Muscle of leg (tissue), 11 donors: ENCODE data around the gene BAG1. TPM values are rescaled to one million over a fixed set of nuclear protein-coding genes. Genes with fewer than 3 reads are reported as not detected.

Source experiments
- DNase-seq: peaks from one replicate; pipeline ENCODE4 v3.0.0; 2013
- H3K27ac ChIP-seq: one replicate; pipeline ENCODE4 v1.5.1; 2013; ENCODE audit warnings: mild to moderate bottlenecking, low read length, control low read depth
- H3K27me3 ChIP-seq: one replicate; pipeline ENCODE4 v1.6.1; 2013; ENCODE audit warnings: low read length; ENCODE audit not compliant: control insufficient read depth, insufficient read depth
- H3K36me3 ChIP-seq: one replicate; pipeline ENCODE4 v1.6.1; 2013; ENCODE audit warnings: low read length; ENCODE audit not compliant: control insufficient read depth, insufficient read depth
- H3K4me1 ChIP-seq: one replicate; pipeline ENCODE4 v1.6.1; 2013; ENCODE audit warnings: low read length; ENCODE audit not compliant: control insufficient read depth, insufficient read depth
- H3K4me3 ChIP-seq: one replicate; pipeline ENCODE4 v1.5.1; 2013; ENCODE audit warnings: low read length, control low read depth
- H3K9me3 ChIP-seq: replicated peaks from 2 replicates; pipeline ENCODE4 v1.6.1; 2013; ENCODE audit warnings: low read depth, low read length; ENCODE audit not compliant: control insufficient read depth
- WGBS: methylation state at CpG from one replicate; pipeline ENCODE4 v1.1.5; 2013; ENCODE audit warnings: missing lambda C conversion rate; ENCODE audit not compliant: insufficient coverage; 5-methylcytosine and 5-hydroxymethylcytosine counted together
- polyA plus RNA-seq, 8 donors: library from polyadenylated mRNA; unstranded; fragments of 120-200 nt; gene quantifications; one replicate each; pipeline versions ENCODE4 v1.2.1 to v1.2.3, GENCODE V29; 2013; ENCODE audit warnings: inconsistent platforms in 1 of 8, low replicate concordance in 1 of 8; ENCODE audit not compliant: insufficient read length in 8 of 8, insufficient read depth in 1 of 8
- total RNA-seq: library from RNA; stranded (reverse); fragments of 120-200 nt; gene quantifications from one replicate; pipeline ENCODE4 v1.2.4, GENCODE V29; 2013

The BAG1 gene
- total and polyA plus RNA-seq, 9 donors = 54.1 to 94.4 (median 82.9) TPM

DNA sequence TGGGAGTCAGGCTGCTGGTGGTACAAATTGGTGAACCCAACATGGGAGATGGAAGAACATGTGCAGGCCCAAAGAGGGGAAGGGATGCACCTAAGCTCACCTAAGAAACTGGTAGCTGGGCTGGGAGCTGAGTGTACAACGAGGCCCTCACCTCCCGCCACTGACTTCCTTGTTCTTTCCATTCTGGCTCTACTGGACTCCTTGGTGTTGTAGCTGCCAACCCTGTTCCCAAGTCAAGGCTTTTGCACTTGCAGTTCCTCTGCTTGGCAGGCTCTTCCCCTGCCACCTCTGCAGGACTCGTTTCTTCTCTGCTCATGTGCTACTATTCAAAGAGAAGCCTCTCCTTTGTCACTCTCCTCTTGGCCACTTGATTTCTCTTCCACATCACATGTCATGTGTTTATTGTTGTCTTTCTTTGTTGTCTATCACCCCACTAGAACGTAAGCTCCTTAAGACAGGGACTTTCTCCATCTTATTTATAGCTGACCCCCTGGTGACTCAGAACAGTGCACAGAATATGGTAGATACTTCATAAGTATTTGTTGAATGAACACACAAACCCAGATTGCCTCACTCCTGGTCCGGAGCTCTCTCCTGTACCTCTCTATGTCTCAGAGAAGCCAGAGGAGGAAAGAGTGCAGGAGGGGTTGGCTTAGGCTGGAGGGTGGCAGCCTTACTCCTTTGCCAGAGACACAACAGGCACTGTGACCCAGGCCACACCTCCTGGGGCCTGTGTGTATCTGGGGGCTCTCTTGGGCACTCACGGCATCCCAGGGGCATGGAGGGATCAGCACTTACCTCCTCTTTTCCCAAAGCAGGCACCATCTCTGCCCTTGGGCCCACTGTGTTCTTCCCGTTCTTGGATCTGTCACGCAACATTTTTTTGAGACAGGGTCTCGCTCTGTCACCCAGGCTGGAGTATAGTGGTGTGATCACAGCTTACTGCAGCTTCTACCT lies 29.7 kb downstream of the BAG1 start:
- Histone ChIP-seq H3K27ac (no peak overlapping the region), H3K27me3 (peaks cover 8% of the 10 kb centered on the region), H3K9me3 (no peaks in the 10 kb centered on the region), H3K4me3 (no peak overlapping the region), H3K4me1 (peaks cover 4% of the 10 kb centered on the region), H3K36me3 (no peaks in the 10 kb centered on the region)
- no peak for DNase-seq
- WGBS = 84% methylated on average over 5 of the region's 9 CpGs

- no peaks in the 10 kb centered on the region for H3K36me3 ChIP-seq
Observed at GRCh38 chr9:33233626-33234342, 30.7 kb downstream of the BAG1 start.

GRCh38 chr9:33232815-33233214 lies 31.7 kb downstream of the BAG1 start:
- Histone ChIP-seq H3K4me3 (no peak overlapping the region), H3K27me3 (peaks cover 8% of the 10 kb centered on the region), H3K4me1 (no peaks in the 10 kb centered on the region), H3K9me3 (no peaks in the 10 kb centered on the region), H3K27ac (no peak overlapping the region), H3K36me3 (no peaks in the 10 kb centered on the region)
- WGBS = 85% methylated on average over 6 of the region's 6 CpGs
- DNase-seq = no peak

More at GRCh38 chr9:33233626-33234342, 30.7 kb downstream of the BAG1 start:
- Histone ChIP-seq H3K4me3 (no peak overlapping the region), H3K27ac (no peak overlapping the region), H3K27me3 (peaks cover 8% of the 10 kb centered on the region), H3K4me1 (no peaks in the 10 kb centered on the region), H3K9me3 (no peaks in the 10 kb centered on the region)
- 40% methylated on average over 1 of the region's 1 CpG for WGBS
- no peak for DNase-seq

GRCh38 chr9:33231623-33231942 lies 32.9 kb downstream of the BAG1 start:
- H3K9me3 ChIP-seq = no peaks in the 10 kb centered on the region
- H3K4me3 ChIP-seq = no peak overlapping the region
- H3K27ac ChIP-seq = no peak overlapping the region
- WGBS = 50% methylated on average over 1 of the region's 2 CpGs
- H3K4me1 ChIP-seq = no peaks in the 10 kb centered on the region
- peaks cover 8% of the 10 kb centered on the region for H3K27me3 ChIP-seq
- H3K36me3 ChIP-seq = no peaks in the 10 kb centered on the region
- no peak for DNase-seq

DNA sequence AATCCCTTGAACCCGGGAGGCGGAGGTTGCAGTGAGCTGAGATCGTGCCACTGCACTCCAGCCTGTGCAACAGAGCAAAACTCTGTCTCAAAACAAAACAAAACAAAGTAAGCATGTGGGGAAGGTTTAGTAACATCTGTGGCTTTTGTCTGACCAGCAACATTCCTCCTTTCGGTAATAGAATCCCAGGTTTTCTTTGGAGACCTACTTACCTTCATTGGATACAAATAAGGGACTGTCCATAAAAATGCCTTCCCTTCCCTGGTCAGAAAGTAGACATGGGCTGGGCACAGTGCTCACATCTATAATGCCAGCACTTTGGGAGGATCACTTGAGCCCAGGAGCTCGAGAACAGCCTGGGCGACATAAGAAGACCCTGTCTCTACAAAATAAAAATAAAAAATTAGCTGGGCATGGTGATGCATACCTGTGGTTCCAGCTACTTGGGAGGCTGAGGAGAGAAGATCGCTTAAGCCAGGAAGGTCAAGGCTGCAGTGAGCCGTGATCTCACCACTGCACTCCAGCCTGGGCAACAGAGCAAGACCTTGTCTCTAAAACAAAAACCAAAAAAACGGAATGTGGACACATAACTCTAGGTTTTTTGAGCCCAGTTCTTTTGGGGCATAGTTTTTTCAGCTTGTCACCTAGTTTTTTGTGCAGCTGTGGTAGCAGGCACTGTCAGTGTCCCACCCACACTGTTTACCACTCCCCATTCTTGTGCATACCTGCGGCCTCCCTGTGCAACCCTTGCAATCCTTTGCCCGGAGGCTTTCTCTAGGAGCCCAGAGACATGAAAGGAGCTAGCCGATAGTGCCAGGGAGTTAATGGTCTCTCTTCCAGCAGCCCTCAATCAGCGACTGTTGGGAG lies 33.5 kb downstream of the BAG1 start:
- no peaks in the 10 kb centered on the region for H3K4me1 ChIP-seq
- H3K9me3 ChIP-seq = no peaks in the 10 kb centered on the region
- H3K4me3 ChIP-seq = no peak overlapping the region
- 77% methylated on average over 8 of the region's 13 CpGs for WGBS
- peaks cover 3% of the 10 kb centered on the region for H3K27me3 ChIP-seq
- H3K27ac ChIP-seq = no peak overlapping the region
- no peak for DNase-seq
- H3K36me3 ChIP-seq = no peaks in the 10 kb centered on the region

DNA sequence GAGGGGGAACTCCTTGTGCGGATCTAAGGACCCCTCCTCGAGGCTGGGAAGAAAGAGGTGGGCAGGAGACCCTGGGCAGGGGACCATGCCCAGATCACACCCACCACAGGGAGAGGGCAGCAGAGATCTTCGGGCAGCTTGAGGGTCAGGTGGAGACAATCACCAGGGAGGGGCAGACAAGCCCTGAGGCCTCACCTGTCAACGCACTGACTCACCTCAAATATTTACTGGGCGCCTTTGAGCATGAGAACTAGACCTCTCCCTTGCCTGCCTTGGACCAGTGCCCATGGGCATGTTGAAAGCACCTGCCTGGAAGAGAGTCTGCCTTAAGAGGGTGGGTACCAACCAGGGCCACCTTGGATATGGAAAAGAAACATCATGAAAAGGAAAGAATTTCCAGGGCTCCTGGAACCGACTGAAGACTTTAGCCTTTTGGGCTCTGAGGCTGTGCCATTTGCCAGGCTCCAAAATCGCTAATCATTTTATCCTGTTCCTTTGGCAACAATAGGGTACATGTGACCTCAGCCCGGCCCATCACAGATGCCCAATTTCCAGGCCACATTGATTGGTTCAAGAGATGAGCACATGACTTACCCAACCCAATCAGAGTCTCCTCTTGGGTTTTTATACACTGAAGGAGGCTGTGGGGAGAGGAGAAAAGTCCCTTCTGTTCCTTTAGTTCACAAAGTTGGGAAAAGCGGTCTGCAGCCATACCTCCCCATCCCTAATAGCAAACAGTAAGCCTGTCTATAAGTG lies 35.0 kb downstream of the BAG1 start:
- peaks cover 4% of the 10 kb centered on the region for H3K4me1 ChIP-seq
- peaks cover 3% of the 10 kb centered on the region for H3K27me3 ChIP-seq
- DNase-seq = no peak
- H3K27ac ChIP-seq = no peak overlapping the region
- H3K9me3 ChIP-seq = no peaks in the 10 kb centered on the region
- H3K36me3 ChIP-seq = no peaks in the 10 kb centered on the region
- no peak overlapping the region for H3K4me3 ChIP-seq
- 72% methylated on average over 3 of the region's 9 CpGs for WGBS

GRCh38 chr9:33228606-33229005 lies 35.9 kb downstream of the BAG1 start:
- no peaks in the 10 kb centered on the region for H3K27me3 ChIP-seq
- H3K36me3 ChIP-seq = no peaks in the 10 kb centered on the region
- no peaks in the 10 kb centered on the region for H3K9me3 ChIP-seq
- no peak overlapping the region for H3K4me3 ChIP-seq
- DNase-seq = no peak
- 75% methylated on average over 2 of the region's 4 CpGs for WGBS
- H3K27ac ChIP-seq = no peak overlapping the region
- H3K4me1 ChIP-seq = peaks cover 4% of the 10 kb centered on the region

- H3K36me3 ChIP-seq = no peaks in the 10 kb centered on the region
- no peaks in the 10 kb centered on the region for H3K27me3 ChIP-seq
- H3K4me3 ChIP-seq = no peak overlapping the region
- H3K9me3 ChIP-seq = no peaks in the 10 kb centered on the region
- no peak overlapping the region for H3K27ac ChIP-seq
- no peak for DNase-seq
- peaks cover 4% of the 10 kb centered on the region for H3K4me1 ChIP-seq
- 56% methylated on average over 8 of the region's 8 CpGs for WGBS
Observed at GRCh38 chr9:33227741-33228140, 36.8 kb downstream of the BAG1 start.

DNA sequence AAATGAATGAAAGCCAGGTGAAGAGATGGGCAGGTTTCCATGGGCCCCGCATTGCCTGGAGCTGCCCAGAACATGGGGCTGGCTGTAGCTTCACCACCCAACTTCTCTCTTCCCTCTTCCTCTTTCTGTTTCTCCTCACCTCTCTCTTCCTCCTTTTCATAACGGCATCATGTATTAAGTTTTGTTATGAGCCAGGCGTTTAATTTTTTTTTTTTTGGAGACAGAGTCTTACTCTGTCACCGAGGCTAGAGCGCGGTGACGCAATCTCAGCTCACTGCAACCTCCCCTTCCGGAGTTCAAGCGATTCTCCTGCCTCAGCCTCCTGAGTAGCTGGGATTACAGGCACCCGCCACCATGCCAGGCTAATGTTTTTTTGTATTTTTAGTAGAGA lies 37.5 kb downstream of the BAG1 start:
- H3K9me3 ChIP-seq = no peaks in the 10 kb centered on the region
- H3K27me3 ChIP-seq = no peaks in the 10 kb centered on the region
- no peak overlapping the region for H3K4me3 ChIP-seq
- H3K36me3 ChIP-seq = no peaks in the 10 kb centered on the region
- whole genome bisulfite sequencing = 81% methylated on average over 3 of the region's 10 CpGs
- H3K4me1 ChIP-seq = peaks cover 4% of the 10 kb centered on the region
- H3K27ac ChIP-seq = no peak overlapping the region
- peak; percentile 48 for DNase-seq
